NCI-H1436 (cell line): ENCODE measurements around the gene KCNJ12.
"Not testable (repeated sequence)": the region's sequence is repeated elsewhere in the genome, so short reads cannot be mapped to it uniquely, and the experiment has no call there.

Experiments
- DNase-seq: peaks from one replicate; lab custom pipeline; 2025; lab: John Stamatoyannopoulos, UW

KCNJ12 gene

DNA sequence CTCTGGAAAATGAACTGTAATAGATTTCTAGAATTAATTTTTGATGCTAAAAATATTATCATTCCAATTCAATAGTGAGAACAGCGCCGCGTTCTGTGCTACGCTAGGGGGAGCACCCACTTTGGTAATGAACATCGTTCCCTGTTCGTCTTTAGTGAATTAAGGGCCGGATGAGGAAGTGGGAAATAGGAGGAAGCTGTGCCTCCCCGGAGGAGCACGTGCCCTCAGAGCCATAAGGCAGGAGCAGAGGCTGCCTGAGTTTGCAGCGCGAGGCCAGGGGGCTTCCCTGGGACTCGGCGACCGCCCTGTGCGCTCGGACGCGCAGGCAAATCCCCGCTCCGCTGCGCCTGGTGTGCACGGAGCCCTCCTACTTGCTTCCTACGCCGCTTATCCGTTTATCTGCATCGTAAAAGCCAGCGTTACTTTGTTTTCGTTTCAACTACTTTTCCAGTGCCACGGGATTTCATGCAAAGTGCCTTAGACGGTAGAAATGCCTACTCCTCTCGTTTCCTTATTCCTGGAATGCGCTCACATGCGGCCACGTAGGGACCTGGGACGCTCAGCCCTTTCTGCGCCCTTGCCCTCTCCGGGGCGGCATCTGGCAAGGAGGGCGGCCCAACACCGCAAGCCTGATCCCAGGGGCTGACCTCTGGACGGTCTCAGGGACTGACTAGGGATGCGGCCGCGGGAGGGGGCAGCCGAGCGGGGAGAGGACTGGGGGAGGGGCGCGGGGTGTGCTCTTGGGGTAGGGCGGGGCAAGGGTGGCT is 76.4 kb downstream of the KCNJ12 start:
- no peak for DNase-seq

DNA sequence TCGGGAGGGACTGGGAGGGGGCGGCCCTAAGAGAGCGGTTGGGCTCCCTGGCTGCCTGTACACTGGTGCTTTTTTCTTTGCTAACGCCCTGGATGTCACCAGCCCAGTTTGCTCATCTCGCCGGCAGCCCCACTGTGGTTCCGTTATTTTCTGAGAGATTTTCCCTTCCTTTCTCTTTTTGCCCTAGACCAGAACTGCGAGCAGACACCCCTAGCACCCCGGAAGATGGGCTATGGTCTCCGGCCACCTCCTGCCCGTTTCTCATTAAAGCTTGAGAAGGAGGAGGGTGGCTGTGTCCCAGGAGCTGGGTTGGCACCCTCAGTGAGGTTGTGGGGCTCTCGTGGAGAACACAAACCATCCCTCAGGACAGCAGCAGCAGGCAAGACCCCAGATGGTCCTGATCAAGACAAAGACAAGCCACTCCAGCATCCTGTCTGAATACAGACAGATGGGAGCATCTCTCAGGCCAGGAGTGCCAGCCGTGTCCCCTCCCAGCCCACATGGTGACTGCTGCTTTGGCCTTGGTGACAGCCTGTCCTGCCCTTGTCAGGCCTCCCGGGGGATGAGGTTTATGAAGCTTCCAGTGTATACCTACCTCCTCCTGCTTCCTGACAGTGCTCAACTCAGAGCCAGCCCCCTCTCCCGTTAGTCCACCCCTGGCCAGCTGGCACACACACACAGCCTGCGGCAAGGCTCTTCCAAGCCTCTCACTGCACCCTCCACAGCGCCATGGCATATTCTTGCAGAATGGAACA is 77.2 kb downstream of the KCNJ12 start:
- DNase-seq: no peak

DNA sequence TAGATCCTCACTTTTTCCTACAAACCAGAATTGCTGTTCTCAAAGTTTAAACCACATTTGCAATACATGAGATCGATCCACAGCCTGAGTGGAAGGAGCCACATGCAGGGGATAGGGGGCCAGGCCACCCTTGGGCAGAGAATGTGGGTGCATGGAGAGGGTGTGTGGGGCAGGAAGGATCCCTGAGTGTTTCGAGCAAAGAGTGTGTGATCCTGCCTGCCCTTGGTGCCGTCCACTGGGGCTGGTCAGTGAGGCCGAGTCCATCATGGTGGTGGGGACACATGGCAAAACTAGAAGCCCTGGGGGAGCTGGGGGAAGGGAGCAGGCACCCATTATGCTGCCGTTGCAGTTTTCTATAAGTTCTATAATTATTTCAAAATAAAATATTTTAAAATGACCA is 77.8 kb downstream of the KCNJ12 start:
- DNase-seq: not testable (repeated sequence)

DNA sequence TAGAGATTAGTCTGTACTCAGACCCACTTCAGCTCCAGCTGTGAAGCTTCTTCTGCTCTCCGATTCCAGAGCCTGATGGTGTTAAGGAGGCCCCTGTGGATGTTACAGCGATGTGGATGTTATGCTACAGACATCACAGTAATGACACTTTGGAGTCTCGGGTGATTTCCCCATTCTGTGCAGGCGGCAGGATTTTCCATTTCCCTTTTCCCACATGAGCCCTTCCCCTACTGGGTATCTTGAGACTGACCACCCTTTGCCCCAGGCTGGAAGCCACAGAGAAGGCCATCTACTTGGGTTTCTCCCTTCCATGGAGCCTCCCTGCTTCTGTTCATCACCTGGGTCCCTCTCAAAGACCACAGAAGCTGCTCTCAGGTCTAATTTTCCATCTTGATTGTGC is 78.3 kb downstream of the KCNJ12 start:
- no peak for DNase-seq

DNA sequence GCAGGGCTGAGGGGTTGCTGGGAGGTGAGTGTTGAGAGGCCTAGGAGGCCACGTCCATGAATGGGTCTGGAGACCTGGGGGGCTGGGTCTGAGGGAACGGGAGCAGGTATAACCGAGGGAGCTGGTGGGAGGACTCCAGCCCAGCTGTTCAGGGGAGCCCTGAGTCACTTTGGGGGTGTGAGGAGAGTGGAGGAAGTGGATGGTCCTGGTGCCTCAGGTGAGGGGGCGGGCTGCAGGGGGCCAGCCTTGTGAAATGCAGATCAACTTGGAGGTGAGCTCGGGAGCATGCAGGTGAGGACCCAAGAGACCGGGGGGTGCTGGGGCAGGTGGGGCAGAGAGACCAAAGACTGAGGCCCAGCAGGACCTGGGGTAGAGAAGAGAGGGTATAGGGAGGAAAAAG is 79.6 kb downstream of the KCNJ12 start:
- no peak for DNase-seq

DNA sequence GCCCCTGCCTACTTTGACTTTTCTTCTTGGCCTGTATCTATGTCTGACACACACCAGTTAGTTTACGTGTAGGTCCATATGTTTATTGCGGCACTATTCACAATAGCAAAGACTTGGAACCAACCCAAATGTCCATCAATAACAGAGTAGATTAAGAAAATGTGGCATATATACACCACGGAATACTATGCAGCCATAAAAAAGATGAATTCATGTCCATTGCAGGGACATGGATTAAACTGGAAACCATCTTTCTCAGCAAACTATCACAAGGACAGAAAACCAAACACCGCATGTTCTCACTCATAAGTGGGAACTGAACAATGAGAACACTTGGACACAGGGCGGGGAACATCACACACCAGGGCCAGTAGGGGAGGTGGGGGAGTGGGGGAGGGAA is 80.3 kb downstream of the KCNJ12 start:
- DNase-seq: not testable (repeated sequence)

DNA sequence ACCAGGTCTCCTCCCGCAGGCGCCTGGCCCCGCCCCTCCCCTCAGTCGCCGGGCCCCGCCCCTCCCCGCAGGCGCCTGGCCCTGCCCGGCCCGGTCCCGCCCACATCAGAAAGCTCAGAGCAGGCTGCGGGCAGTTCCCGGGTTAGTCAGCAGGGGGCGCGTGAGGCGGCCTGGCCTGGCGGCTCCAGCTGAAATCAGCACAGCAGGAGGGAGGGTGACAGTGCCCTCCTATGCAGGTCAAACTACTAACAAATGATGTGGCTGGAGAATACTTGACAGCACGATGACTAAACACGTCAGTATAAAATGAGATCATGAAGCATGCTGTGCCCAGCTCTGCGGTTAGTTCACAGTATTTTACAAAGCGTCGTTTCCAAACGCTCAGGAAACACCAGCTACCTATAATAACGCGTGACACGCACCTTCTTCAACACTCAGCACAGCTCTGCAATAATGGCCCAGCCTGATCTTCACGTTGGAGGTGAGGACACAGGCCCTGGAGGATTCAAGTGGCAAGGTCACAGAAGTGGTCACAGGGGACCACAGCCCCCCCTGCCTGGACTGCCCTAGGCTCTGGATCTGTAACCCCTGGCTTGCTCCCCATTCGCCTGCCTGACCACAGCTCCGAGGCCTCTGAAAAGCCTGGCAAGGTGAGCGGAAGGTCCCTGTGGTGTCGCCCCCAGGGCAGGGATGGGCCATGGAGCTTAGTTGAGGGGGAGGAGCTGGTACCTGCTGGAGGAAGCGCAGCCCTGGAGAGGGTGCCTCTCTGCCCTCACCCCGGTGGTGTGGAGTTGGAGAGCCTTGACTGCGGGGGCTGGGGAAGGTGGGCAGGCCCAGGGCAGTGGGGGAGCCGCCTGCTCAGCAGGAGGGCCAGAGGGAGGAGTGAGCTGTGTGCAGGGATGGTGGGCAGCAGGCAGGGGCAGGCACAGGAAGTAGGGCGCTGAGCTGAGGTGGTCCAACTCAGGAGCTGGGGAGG is 81.2 kb downstream of the KCNJ12 start:
- peak; percentile 86 for DNase-seq

DNA sequence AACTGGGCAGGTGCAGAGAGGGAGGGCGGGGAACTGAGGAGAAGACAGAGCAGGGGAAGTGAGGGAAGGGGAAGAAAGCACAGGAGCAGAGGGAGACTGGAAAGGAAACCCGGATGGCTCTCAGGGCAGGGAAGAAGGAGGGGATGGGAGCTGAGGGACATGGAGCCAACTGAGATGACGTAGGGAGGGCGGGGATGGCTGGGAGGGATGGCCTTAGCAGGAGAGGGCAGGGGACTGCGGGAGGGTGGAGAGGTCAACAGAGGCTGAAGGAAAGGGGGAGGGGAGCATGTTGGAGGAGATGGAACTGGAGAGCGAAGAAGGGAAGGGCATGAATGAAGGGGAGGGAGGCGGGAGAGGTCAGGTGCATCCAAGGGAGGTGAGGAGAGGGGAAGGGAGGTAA is 81.9 kb downstream of the KCNJ12 start:
- DNase-seq: no peak

DNA sequence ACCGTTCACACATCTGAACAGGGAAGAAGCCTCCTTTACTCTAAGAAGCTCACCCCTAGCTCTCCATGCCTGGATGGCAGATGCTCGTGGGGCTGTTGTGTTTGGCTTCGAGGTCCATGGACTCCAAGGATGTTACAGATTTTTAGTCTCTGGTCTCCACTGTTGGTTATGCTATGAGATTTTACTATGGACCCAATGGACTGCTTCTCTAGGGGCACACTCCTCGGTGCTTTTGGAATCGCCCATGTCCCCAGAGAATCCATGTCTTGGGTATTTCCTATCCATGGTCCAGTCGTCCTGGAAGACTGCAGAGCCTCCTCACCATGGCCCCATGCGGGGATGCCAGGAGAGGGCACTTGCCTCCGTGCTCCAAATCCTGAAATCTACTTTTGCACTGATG is 83.4 kb downstream of the KCNJ12 start:
- DNase-seq: no peak

DNA sequence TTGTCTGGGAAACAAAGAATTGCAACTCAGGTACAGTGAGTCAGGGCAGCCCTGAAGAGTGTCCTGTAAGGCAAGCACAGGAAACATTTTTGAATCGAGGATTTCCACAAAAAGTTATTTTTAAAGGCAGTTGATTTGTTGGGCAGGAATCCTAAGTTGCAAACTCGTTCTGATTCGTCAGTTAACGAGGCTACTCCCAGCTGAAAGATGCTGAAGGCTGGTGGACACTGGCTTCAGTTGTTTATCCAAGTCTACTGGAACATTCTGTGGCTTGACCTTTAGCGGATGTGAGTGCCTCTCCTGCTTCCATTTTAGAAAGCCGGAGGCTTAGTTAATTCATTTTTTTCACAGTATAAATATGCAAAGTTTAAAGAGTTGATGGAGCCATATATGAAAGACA is 84.2 kb downstream of the KCNJ12 start:
- no peak for DNase-seq

DNA sequence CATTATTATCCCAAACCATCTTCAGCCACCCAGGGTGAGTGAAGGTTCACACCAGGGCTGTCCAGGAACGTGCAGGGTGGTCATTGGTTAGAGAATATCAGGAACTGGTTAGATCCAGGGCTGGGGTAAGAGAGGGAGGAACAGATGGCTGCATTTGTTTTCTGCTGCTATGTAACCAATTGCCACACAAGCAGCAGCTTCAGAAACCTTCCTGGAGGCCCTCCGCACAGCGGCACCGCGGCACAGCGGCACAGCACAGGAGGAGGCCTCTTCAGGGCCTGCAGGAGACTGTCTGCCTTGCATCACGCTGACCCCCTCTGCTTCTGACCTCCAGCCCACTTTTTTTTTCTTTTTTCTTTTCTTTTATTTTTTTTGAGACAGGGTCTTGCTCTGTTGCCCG is 86.1 kb downstream of the KCNJ12 start:
- no peak for DNase-seq

DNA sequence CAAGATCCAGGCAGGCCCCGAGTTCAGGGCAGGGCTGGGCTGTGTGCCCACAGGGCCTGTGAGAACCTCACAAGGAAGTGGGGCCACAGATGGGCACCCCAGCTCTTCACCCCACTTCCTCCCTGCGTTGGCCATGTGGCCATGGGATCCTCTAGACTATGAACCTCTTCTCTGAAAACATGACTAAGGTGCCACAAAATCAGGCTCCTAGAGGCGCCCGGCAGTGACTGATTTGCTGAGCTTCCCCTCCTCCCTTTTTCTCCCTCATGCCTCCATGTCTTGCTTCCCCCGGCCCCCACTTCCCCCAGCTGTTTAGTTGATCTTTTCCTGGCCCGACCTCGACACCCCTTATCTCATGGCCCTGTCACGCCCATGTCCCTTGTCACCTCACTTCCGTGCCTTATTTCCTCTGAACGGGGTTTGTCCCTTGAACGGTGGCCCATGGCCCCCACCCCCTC is 87.1 kb downstream of the KCNJ12 start:
- no peak for DNase-seq

DNA sequence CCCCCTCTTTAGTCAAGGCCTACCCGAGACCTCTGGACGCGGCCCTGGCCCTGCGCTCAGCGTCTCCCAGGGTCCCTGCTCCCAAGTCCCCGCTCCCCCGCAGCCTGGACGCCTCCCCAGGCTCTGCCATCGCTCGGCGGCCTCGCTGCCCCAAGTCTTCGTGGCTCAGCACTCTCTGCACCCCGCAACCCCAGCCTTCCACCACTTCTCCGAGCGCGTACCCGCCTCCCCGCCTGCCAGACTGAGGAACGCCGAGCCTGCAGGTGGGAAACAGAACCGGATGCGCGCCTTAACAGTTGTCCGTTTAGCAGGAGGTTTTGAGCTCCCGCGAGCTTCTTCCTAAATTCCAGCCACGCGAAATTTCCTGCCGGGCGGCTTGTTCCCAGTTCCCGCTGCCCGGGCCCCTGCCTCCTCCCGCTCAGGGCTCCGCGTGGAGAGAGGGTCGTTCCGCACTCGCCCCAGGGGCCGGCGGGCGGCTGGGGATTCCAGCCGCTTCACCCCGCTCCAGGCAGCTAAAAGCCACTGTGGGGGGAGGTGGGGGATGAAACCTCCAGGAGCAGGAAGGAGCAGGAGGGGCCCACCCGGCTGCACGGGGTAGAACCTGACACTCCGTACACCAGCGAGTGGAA is 87.7 kb downstream of the KCNJ12 start:
- no peak for DNase-seq

DNA sequence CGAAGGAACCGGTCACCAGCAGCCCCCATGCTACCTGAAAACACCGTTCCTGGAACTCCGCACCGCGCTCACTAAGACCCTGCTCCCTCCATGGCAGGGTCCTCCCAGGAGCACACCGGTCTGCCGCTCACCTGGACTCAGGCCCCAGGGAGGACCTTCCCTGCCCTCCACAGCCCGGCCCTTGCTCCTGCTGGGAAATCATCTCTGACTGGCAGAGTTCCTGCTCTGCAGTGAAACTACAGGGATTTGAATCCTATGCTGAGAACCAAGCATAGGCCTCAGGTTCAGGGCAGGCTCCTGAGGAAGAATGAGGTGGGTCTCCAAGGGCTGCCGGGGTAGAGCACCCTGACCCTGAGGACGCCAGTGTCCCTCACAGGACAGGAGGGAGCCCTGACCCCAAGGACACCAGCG is 88.5 kb downstream of the KCNJ12 start:
- no peak for DNase-seq

DNA sequence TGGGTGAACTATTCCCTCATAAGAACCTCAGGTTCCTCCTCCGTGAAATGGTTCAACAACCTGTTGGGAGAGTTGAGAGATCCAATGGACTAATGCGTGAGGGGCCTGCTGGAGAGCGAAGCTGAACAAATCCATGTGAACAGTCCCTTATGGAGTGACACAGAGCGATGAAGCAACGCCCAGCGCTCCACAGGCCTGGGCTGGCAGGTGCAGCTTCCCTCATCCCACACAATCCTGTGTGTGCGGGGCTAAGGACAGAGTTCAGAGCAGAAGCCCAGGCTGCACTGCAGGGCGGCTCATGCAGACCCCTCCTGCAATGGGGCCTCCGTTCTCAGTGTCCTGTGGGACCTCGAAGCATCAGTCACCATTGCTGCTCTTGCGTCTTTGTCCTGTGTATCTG is 90.4 kb downstream of the KCNJ12 start:
- DNase-seq: no peak

DNA sequence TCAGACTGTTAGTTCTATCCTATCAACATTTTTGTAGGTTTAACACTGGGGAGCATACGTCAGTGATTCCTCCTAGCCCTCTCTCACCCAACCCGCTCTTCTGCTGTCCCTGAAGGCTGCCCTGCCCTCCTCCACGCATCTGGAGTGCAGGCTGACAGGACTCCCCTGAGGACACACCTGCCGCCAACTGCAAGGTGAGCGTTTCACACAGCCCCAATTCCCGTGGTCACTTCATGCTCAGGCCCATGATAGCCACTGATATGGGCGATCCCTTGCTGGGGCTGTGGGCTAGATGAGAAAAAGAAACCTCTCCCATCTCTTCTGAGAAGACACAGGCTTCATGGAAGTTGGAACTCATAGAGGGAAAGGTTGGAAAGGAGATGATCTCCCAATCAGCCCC is 91.0 kb downstream of the KCNJ12 start:
- DNase-seq: no peak

DNA sequence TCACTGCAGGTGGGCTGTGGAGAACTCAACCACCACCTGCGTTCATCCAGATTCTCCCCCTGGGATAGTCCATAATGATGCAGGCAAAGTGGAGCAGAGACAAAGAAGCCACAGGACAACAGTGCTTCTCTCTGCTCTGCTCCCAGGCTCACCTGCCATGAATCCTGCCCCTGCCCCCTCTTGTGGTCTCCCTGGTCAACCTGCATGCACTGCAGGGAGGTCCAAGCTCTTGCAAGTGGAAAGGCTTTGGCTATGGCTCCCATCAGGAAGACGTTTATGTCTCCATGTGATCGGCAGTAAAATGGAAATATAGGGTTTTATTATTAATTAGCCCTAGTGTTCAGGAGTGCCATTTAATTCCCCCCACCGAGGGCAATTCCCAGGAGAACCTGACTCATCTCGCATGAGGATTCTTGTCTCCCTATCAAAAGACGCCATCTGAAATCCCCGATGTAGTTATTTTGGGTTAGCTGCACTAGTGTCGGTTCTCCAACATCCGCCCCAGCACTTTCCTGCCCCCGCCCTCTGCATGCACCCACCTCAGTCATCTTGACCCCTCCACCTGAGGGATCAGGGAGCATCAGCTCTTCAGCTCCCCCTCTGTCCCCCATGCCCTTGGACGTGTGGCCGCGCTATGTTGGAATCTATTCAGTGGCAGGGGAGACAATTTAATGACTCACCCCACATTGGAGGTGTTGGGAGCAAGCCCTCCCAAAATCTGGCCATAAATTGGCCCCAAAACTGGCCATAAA is 91.8 kb downstream of the KCNJ12 start:
- no peak for DNase-seq
